ENCODE results near the gene MAP2K4. TPM values are rescaled to one million over a fixed set of nuclear protein-coding genes. Genes with fewer than 3 reads are reported as not detected.

The MAP2K4 gene
- total RNA-seq, 2 donors from 2014 or later, result 49.0 to 54.6 TPM

- no peak overlapping the region for H3K4me3 ChIP-seq (ENCODE audit: low read length)
- no peak overlapping the region for H3K9ac ChIP-seq (ENCODE audit: extremely low read depth, low read length, poor library complexity, severe bottlenecking)
- H3K4me1 ChIP-seq (ENCODE audit: control insufficient read depth, insufficient read depth, low read length), result no peaks in the 10 kb centered on the region
- H3K27me3 Mint-ChIP-seq (ENCODE audit: insufficient read depth), result no peaks in the 10 kb centered on the region
- H3K27ac ChIP-seq (ENCODE audit: low read depth, low read length), result no peak overlapping the region
- peaks cover 75% of the 10 kb centered on the region for H3K36me3 Mint-ChIP-seq (ENCODE audit: low read depth)
- H3K4me3 Mint-ChIP-seq, result no peak overlapping the region
- no peaks in the 10 kb centered on the region for H3K4me1 Mint-ChIP-seq
- H3K27me3 ChIP-seq (ENCODE audit: control insufficient read depth, insufficient read depth, low read length, poor library complexity, severe bottlenecking), result no peaks in the 10 kb centered on the region
- TF ChIP-seq, protein P1, sequence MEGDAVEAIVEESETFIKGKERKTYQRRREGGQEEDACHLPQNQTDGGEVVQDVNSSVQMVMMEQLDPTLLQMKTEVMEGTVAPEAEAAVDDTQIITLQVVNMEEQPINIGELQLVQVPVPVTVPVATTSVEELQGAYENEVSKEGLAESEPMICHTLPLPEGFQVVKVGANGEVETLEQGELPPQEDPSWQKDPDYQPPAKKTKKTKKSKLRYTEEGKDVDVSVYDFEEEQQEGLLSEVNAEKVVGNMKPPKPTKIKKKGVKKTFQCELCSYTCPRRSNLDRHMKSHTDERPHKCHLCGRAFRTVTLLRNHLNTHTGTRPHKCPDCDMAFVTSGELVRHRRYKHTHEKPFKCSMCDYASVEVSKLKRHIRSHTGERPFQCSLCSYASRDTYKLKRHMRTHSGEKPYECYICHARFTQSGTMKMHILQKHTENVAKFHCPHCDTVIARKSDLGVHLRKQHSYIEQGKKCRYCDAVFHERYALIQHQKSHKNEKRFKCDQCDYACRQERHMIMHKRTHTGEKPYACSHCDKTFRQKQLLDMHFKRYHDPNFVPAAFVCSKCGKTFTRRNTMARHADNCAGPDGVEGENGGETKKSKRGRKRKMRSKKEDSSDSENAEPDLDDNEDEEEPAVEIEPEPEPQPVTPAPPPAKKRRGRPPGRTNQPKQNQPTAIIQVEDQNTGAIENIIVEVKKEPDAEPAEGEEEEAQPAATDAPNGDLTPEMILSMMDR (conservative IDR thresholded peaks at IDR 0.05), result no peak
- no peak overlapping the region for H3K27ac Mint-ChIP-seq
- no peak for DNase-seq
- peaks cover 4% of the 10 kb centered on the region for H3K9me3 Mint-ChIP-seq
- H3K36me3 ChIP-seq (ENCODE audit: control insufficient read depth, insufficient read depth, low read length), result peaks cover 65% of the 10 kb centered on the region
- H3K9me3 ChIP-seq (ENCODE audit: control insufficient read depth, low read length), result peaks cover 8% of the 10 kb centered on the region
Observed at GRCh38 chr17:12134587-12134986, 113.9 kb downstream of the MAP2K4 start.

GRCh38 chr17:12136243-12136642, 115.6 kb downstream of the MAP2K4 start:
- 100% methylated on average over 1 of the region's 1 CpG; no CpG with 5 or more reads in 1 of the 2 experiments for WGBS, 2 experiments (ENCODE audit: insufficient coverage in 1 of 2, insufficient read length in 1 of 2)
- H3K4me3 Mint-ChIP-seq, result no peak overlapping the region
- H3K4me1 ChIP-seq (ENCODE audit: control insufficient read depth, insufficient read depth, low read length), result no peaks in the 10 kb centered on the region

DNA sequence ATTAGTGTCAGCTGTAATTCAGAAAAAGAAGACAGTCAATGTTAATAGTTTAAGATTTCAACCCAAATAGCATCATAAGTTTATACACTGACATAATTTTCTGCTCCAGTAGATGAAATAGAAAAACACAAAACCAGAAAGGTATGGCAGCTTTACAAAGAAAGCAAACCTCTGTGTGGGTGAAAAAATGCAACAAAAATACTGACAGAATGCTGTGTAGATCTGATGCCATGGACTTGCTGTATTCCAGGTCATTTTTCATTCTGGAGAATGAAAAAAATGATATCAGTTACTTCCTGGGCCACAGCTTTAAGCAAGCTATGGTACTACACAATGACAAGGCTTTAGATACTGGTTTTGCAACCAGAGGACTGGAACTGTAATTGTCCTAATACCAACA, 116.0 kb downstream of the MAP2K4 start:
- Mint-ChIP-seq H3K4me3 (no peak overlapping the region), H3K36me3 (ENCODE audit: low read depth) (peaks cover 77% of the 10 kb centered on the region), H3K9me3 (peaks cover 4% of the 10 kb centered on the region), H3K27ac (no peak overlapping the region), H3K4me1 (no peaks in the 10 kb centered on the region), H3K27me3 (ENCODE audit: insufficient read depth) (no peaks in the 10 kb centered on the region)
- H3K36me3 ChIP-seq (ENCODE audit: control insufficient read depth, insufficient read depth, low read length), result peaks cover 67% of the 10 kb centered on the region
- no peak overlapping the region for H3K27ac ChIP-seq (ENCODE audit: low read depth, low read length)
- TF ChIP-seq, protein P1 (conservative IDR thresholded peaks at IDR 0.05), result no peak
- H3K27me3 ChIP-seq (ENCODE audit: control insufficient read depth, insufficient read depth, low read length, poor library complexity, severe bottlenecking), result no peaks in the 10 kb centered on the region
- H3K4me3 ChIP-seq (ENCODE audit: low read length), result no peak overlapping the region
- H3K9me3 ChIP-seq (ENCODE audit: control insufficient read depth, low read length), result peaks cover 8% of the 10 kb centered on the region
- H3K4me1 ChIP-seq (ENCODE audit: control insufficient read depth, insufficient read depth, low read length), result no peaks in the 10 kb centered on the region
- DNase-seq, result no peak
- H3K9ac ChIP-seq (ENCODE audit: extremely low read depth, low read length, poor library complexity, severe bottlenecking), result no peak overlapping the region

More at GRCh38 chr17:12136243-12136642, 115.6 kb downstream of the MAP2K4 start:
- Mint-ChIP-seq H3K4me1 (no peaks in the 10 kb centered on the region), H3K9me3 (peaks cover 4% of the 10 kb centered on the region), H3K36me3 (ENCODE audit: low read depth) (peaks cover 77% of the 10 kb centered on the region), H3K27me3 (ENCODE audit: insufficient read depth) (no peaks in the 10 kb centered on the region), H3K27ac (no peak overlapping the region)
- H3K4me3 ChIP-seq (ENCODE audit: low read length), result no peak overlapping the region
- no peak for DNase-seq
- peaks cover 66% of the 10 kb centered on the region for H3K36me3 ChIP-seq (ENCODE audit: control insufficient read depth, insufficient read depth, low read length)
- TF ChIP-seq, protein P1 (conservative IDR thresholded peaks at IDR 0.05), result no peak
- H3K27me3 ChIP-seq (ENCODE audit: control insufficient read depth, insufficient read depth, low read length, poor library complexity, severe bottlenecking), result no peaks in the 10 kb centered on the region
- H3K9me3 ChIP-seq (ENCODE audit: control insufficient read depth, low read length), result peaks cover 8% of the 10 kb centered on the region
- no peak overlapping the region for H3K27ac ChIP-seq (ENCODE audit: low read depth, low read length)
- H3K9ac ChIP-seq (ENCODE audit: extremely low read depth, low read length, poor library complexity, severe bottlenecking), result no peak overlapping the region
